ENCODE measurements around the gene LMTK2. TPM values are rescaled to one million over a fixed set of nuclear protein-coding genes. Genes with fewer than 3 reads are reported as not detected.

LMTK2 gene
- total RNA-seq, 2 experiments from 2014 or later = 30.3 to 31.7 TPM

GRCh38 chr7:98238976-98239375, 132.3 kb downstream of the LMTK2 start:
- Histone ChIP-seq H3K4me1 (ENCODE audit: insufficient read depth, low read length) (peaks cover 3% of the 10 kb centered on the region), H3K36me3 (ENCODE audit: insufficient read depth, low read length) (peaks cover 67% of the 10 kb centered on the region), H3K27me3 (ENCODE audit: control insufficient read depth in 1 of 2, insufficient read depth in 2 of 2, low read length in 2 of 2) (no peaks in the 10 kb centered on the region), H3K4me3 (ENCODE audit: low read length) (no peak overlapping the region), H3K9me3 (ENCODE audit: control insufficient read depth in 1 of 2, insufficient read depth in 1 of 2, low read length in 2 of 2) (no peaks in the 10 kb centered on the region), H3K27ac (ENCODE audit: low read depth in 1 of 2, low read length in 2 of 2) (no peak overlapping the region)
- CTCF ChIA-PET = no interaction called here
- Mint-ChIP-seq H3K4me3 (no peak overlapping the region), H3K27me3 (no peaks in the 10 kb centered on the region), H3K9me3 (no peaks in the 10 kb centered on the region), H3K36me3 (ENCODE audit: low read depth) (peaks cover 69% of the 10 kb centered on the region), H3K27ac (no peak overlapping the region), H3K4me1 (ENCODE audit: low read depth) (no peaks in the 10 kb centered on the region)
- POLR2A ChIA-PET = interaction anchor here (2.1 kb wide), 1 partner anchor 12 kb away, joined by 6 read pairs; no protein-coding TSS in a partner anchor
- intact Hi-C loops (cut with DNase I, micrococcal nuclease) = no loop called here
- TF ChIP-seq CTCF (IDR thresholded peaks at IDR 0.05) = no peak
- DNase-seq = no peak
- ATAC-seq (ENCODE audit: poor library complexity) = no peak

GRCh38 chr7:98240961-98241673, 134.5 kb downstream of the LMTK2 start:
- Histone ChIP-seq H3K27me3 (ENCODE audit: control insufficient read depth in 1 of 2, insufficient read depth in 2 of 2, low read length in 2 of 2) (no peaks in the 10 kb centered on the region), H3K4me1 (ENCODE audit: insufficient read depth, low read length) (peaks cover 19% of the 10 kb centered on the region), H3K36me3 (ENCODE audit: insufficient read depth, low read length) (peaks cover 83% of the 10 kb centered on the region), H3K27ac (ENCODE audit: low read depth in 1 of 2, low read length in 2 of 2) (no peak overlapping the region), H3K4me3 (ENCODE audit: low read length) (no peak overlapping the region), H3K9me3 (ENCODE audit: control insufficient read depth in 1 of 2, insufficient read depth in 1 of 2, low read length in 2 of 2) (no peaks in the 10 kb centered on the region)
- ChIA-PET CTCF (no interaction called here), POLR2A (interaction anchor here (2.1 kb wide), 1 partner anchor 10 kb away, joined by 6 read pairs; no protein-coding TSS in a partner anchor)
- no peaks in the 10 kb centered on the region for H3K9me3 Mint-ChIP-seq
- peak overlapping the region; percentile 39 for H3K27ac Mint-ChIP-seq
- H3K4me1 Mint-ChIP-seq (ENCODE audit: low read depth) = peaks cover 5% of the 10 kb centered on the region
- H3K4me3 Mint-ChIP-seq = no peak overlapping the region
- ATAC-seq (ENCODE audit: poor library complexity) = peak; percentile 49
- no peaks in the 10 kb centered on the region for H3K27me3 Mint-ChIP-seq
- TF ChIP-seq CTCF (IDR thresholded peaks at IDR 0.05) = peak; percentile 61
- intact Hi-C loops (cut with DNase I, micrococcal nuclease) = no loop called here
- peaks cover 76% of the 10 kb centered on the region for H3K36me3 Mint-ChIP-seq (ENCODE audit: low read depth)
- peak in 8 of 14 experiments; percentile 7 to 46 (median 11) for DNase-seq

- no peak for TF ChIP-seq CTCF (IDR thresholded peaks at IDR 0.05)
- intact Hi-C loops (cut with DNase I, micrococcal nuclease) = no loop called here
- no peak for DNase-seq
- H3K36me3 Mint-ChIP-seq (ENCODE audit: low read depth) = peaks cover 75% of the 10 kb centered on the region
- peaks cover 5% of the 10 kb centered on the region for H3K4me1 Mint-ChIP-seq (ENCODE audit: low read depth)
- ATAC-seq (ENCODE audit: poor library complexity) = no peak
- H3K9me3 Mint-ChIP-seq = no peaks in the 10 kb centered on the region
- H3K4me3 Mint-ChIP-seq = no peak overlapping the region
- peaks cover 77% of the 10 kb centered on the region for H3K36me3 ChIP-seq (ENCODE audit: insufficient read depth, low read length)
- H3K4me1 ChIP-seq (ENCODE audit: insufficient read depth, low read length) = peaks cover 20% of the 10 kb centered on the region
- no peaks in the 10 kb centered on the region for H3K9me3 ChIP-seq (ENCODE audit: control insufficient read depth in 1 of 2, insufficient read depth in 1 of 2, low read length in 2 of 2)
- no peaks in the 10 kb centered on the region for H3K27me3 Mint-ChIP-seq
- ChIA-PET POLR2A (no interaction called here), CTCF (no interaction called here)
- no peak overlapping the region for H3K27ac ChIP-seq (ENCODE audit: low read depth in 1 of 2, low read length in 2 of 2)
- H3K27ac Mint-ChIP-seq = peak overlapping the region; percentile 39
- no peaks in the 10 kb centered on the region for H3K27me3 ChIP-seq (ENCODE audit: control insufficient read depth in 1 of 2, insufficient read depth in 2 of 2, low read length in 2 of 2)
- no peak overlapping the region for H3K4me3 ChIP-seq (ENCODE audit: low read length)
These were observed 135.1 kb downstream of the LMTK2 start for GRCh38 chr7:98241674-98242241.

All from CD4-positive, alpha-beta T cell (primary cell).